ENCODE measurements around the gene EIF3F. TPM values are rescaled to one million over a fixed set of nuclear protein-coding genes. Genes with fewer than 3 reads are reported as not detected.

EIF3F gene, protein sequence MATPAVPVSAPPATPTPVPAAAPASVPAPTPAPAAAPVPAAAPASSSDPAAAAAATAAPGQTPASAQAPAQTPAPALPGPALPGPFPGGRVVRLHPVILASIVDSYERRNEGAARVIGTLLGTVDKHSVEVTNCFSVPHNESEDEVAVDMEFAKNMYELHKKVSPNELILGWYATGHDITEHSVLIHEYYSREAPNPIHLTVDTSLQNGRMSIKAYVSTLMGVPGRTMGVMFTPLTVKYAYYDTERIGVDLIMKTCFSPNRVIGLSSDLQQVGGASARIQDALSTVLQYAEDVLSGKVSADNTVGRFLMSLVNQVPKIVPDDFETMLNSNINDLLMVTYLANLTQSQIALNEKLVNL
- total RNA-seq = 200 TPM
- long read RNA-seq, transcript EIF3F-201 (8 exons, 1,254 nt) = major isoform, 219 of 229 reads
- long read RNA-seq, partial matches to known transcripts = 2 of 229 reads
- long read RNA-seq, other reads (novel, unspliced or antisense) = 8 of 229 reads

DNA sequence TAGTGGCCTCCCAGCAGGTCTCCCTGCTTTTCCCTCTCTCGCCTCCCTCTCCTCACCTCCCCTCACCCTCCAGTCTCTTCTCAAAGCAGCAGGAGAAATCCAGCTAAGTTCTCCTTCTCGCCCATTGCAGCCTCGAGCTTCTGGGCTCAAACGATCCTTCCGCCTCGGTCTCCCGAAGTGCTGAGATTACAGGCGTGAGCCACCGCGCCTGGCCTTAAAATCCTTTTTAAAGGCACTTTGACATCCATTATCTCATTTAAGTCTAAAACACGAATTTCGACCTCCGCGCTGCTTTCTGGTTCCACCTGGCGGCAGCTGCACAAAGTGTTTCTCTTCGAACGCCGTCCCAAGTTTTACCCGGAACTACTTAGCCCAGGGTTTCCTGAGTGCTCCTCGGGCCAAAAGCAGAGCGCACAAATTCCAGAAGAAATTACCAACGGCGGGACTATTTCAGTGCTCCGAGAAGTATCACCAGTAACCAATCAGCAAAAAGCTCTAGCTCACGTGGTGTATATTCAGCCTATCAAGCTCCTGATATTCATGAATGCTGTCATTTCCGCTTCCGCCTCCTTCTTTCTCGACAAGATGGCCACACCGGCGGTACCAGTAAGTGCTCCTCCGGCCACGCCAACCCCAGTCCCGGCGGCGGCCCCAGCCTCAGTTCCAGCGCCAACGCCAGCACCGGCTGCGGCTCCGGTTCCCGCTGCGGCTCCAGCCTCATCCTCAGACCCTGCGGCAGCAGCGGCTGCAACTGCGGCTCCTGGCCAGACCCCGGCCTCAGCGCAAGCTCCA lies at the start of gene EIF3F:
Gene EIF3F (plus strand): TSS at position 570 of the 792 bp plus-strand sequence. CDS start 16 bp downstream, at position 586.
- peak within 1 kb of the TSS; percentile 75 for H3K4me3 ChIP-seq
- peak within 1 kb of the TSS; percentile 84 for H3K27ac ChIP-seq
- no peaks in the 10 kb centered on the region for H3K9me3 ChIP-seq
- intact Hi-C loops (cut with DNase I) = loop anchor here (10.0 kb wide), 1 partner anchor 92 kb away; no protein-coding TSS in a partner anchor
- peaks cover 25% of the 10 kb centered on the region for H3K36me3 ChIP-seq
- peaks cover 33% of the 10 kb centered on the region for H3K4me1 ChIP-seq
- ATAC-seq (peak; percentile 99), DNase-seq (peak; percentile 88)
- H3K27me3 ChIP-seq = no peaks in the 10 kb centered on the region
- TF ChIP-seq, protein P1, sequence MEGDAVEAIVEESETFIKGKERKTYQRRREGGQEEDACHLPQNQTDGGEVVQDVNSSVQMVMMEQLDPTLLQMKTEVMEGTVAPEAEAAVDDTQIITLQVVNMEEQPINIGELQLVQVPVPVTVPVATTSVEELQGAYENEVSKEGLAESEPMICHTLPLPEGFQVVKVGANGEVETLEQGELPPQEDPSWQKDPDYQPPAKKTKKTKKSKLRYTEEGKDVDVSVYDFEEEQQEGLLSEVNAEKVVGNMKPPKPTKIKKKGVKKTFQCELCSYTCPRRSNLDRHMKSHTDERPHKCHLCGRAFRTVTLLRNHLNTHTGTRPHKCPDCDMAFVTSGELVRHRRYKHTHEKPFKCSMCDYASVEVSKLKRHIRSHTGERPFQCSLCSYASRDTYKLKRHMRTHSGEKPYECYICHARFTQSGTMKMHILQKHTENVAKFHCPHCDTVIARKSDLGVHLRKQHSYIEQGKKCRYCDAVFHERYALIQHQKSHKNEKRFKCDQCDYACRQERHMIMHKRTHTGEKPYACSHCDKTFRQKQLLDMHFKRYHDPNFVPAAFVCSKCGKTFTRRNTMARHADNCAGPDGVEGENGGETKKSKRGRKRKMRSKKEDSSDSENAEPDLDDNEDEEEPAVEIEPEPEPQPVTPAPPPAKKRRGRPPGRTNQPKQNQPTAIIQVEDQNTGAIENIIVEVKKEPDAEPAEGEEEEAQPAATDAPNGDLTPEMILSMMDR (IDR thresholded peaks at IDR 0.05) = peak; percentile 87

DNA sequence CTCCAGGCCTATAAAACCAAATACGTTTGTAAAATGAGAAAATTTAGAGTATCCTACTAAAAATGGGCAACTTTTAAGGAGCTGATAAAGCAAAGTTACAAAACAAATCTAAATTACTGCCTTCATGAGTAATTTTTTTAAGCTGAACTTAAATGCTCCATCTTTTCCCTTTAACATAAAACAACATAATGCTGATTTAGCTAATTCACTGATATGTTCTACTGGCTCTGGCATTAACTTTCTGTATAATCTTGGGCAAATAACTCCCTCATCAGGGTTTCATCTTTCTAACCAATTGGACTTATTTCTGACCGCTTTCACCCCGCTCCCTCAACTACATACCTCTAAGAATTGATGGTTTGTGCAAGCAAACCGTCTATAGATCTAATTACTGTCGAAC lies 46.0 kb upstream of the EIF3F start:
- TF ChIP-seq, protein P1 (IDR thresholded peaks at IDR 0.05) = no peak

DNA sequence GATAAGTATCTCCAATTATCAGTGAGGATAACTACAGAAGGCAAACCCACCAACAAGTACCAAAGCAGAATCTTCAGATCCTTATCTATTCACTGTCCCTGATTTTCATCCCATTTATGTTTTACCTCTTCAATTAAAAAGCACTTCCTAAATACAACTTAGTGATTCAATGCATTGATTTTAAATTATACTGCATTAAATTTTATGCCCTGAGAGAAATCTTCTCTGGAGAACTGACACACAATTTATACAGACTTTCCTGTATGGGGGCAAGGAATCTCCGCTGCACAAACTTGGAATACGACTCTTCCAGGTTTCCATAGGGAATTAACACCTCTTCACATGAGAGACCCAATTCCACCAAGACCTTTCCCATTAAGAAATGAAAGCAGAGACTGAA lies 45.5 kb upstream of the EIF3F start, which contains the start of gene OR10A3:
Gene OR10A3 (minus strand): TSS at position 101 of the 400 bp plus-strand sequence. CDS start 2,188 bp downstream, outside the sequence.
- DNase-seq (no peak), ATAC-seq (no peak)
- no peaks in the 10 kb centered on the region for H3K36me3 ChIP-seq
- H3K4me1 ChIP-seq = no peaks in the 10 kb centered on the region
- TF ChIP-seq, protein P1 (IDR thresholded peaks at IDR 0.05) = no peak
- H3K4me3 ChIP-seq = no peak within 1 kb of the TSS
- peaks cover 17% of the 10 kb centered on the region for H3K9me3 ChIP-seq
- H3K27me3 ChIP-seq = no peaks in the 10 kb centered on the region
- no peak within 1 kb of the TSS for H3K27ac ChIP-seq
- intact Hi-C loops (cut with DNase I) = no loop called here

More for the DNA sequence above, 46.0 kb upstream of the EIF3F start:
- DNase-seq = no peak
- no peak for ATAC-seq
- Histone ChIP-seq H3K27me3 (no peaks in the 10 kb centered on the region), H3K9me3 (peaks cover 17% of the 10 kb centered on the region), H3K36me3 (no peaks in the 10 kb centered on the region), H3K27ac (no peak overlapping the region), H3K4me3 (no peak overlapping the region), H3K4me1 (no peaks in the 10 kb centered on the region)
- intact Hi-C loops (cut with DNase I) = no loop called here

DNA sequence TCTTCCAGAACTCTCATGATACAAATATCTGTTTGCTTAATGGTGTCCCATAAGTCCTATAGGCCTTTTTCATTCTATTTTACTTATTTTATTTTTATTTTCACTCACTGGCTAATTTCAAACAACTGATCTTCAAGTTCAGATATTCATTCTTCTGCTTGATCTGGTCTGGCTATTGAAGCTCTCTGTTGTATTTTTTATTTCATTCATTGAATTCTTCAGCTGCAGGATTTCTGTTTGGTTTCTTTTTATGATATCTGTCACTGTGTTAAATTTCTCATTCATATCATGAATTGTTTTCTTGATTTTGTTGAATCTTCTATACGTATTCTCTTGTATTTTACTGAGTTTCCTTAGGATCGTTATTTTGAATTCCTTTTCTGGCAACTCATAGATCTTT lies 43.0 kb upstream of the EIF3F start:
- no peak for DNase-seq
- Histone ChIP-seq H3K27me3 (no peaks in the 10 kb centered on the region), H3K4me3 (no peak overlapping the region), H3K9me3 (peaks cover 17% of the 10 kb centered on the region), H3K27ac (no peak overlapping the region), H3K36me3 (no peaks in the 10 kb centered on the region), H3K4me1 (no peaks in the 10 kb centered on the region)
- TF ChIP-seq, protein P1 (IDR thresholded peaks at IDR 0.05) = no peak
- no peak for ATAC-seq
- intact Hi-C loops (cut with DNase I) = no loop called here

DNA sequence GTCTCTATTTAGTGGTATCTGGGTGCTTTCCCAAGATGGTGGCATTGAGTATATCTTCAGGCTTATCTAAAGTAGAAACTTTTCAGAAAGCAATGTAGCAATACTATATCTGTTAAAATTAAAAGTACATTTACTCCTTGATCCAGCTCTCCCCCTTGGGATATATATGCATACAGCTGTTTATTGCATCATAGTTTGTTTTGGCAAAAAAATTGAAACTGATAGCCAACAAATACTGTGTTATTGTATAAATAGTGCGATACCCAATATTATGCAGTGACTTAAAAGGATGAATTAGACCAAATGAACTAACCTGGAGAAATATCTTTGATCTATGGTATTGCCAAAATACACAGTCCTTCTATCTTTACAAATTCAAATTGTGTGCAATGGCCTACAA lies 37.2 kb upstream of the EIF3F start:
- TF ChIP-seq, protein P1 (IDR thresholded peaks at IDR 0.05) = no peak
- intact Hi-C loops (cut with DNase I) = no loop called here
- no peaks in the 10 kb centered on the region for H3K36me3 ChIP-seq
- no peak overlapping the region for H3K27ac ChIP-seq
- DNase-seq = no peak
- no peak for ATAC-seq
- no peaks in the 10 kb centered on the region for H3K4me1 ChIP-seq
- H3K27me3 ChIP-seq = no peaks in the 10 kb centered on the region
- H3K9me3 ChIP-seq = peaks cover under 1% of the 10 kb centered on the region
- H3K4me3 ChIP-seq = no peak overlapping the region

Data from upper lobe of right lung (tissue), 1 donor.